ENCODE results near the gene NT5DC1. TPM values are rescaled to one million over a fixed set of nuclear protein-coding genes. Genes with fewer than 3 reads are reported as not detected.

Gene NT5DC1
- total RNA-seq, 1 donor from 2014 or later, result 16.0 TPM

- Mint-ChIP-seq H3K36me3 (ENCODE audit: unreplicated experiment) (no peaks in the 10 kb centered on the region), H3K27me3 (ENCODE audit: unreplicated experiment) (no peaks in the 10 kb centered on the region), H3K4me1 (ENCODE audit: unreplicated experiment) (peaks cover 7% of the 10 kb centered on the region), H3K9me3 (ENCODE audit: unreplicated experiment) (no peaks in the 10 kb centered on the region), H3K4me3 (ENCODE audit: unreplicated experiment) (no peak overlapping the region), H3K27ac (ENCODE audit: unreplicated experiment) (peak overlapping the region; percentile 66)
- TF ChIP-seq CTCF (IDR thresholded peaks at IDR 0.05), result no peak
- DNase-seq (ENCODE audit: extremely low spot score, unreplicated experiment), result no peak
These were observed 40.7 kb upstream of the NT5DC1 start for GRCh38 chr6:116059713-116060571.

GRCh38 chr6:116060572-116061283 lies 39.9 kb upstream of the NT5DC1 start, which contains the start of gene FRK:
Gene FRK (minus strand): TSS chr6:116060891. CDS start chr6:116060311, 580 bp downstream.
- peaks cover 7% of the 10 kb centered on the region for H3K4me1 Mint-ChIP-seq (ENCODE audit: unreplicated experiment)
- peak; percentile 32 for TF ChIP-seq CTCF (IDR thresholded peaks at IDR 0.05)
- no peaks in the 10 kb centered on the region for H3K36me3 Mint-ChIP-seq (ENCODE audit: unreplicated experiment)

GRCh38 chr6:116062496-116062895 lies 38.2 kb upstream of the NT5DC1 start:
- no peak overlapping the region for H3K27ac Mint-ChIP-seq (ENCODE audit: unreplicated experiment)
- no peak for TF ChIP-seq CTCF (IDR thresholded peaks at IDR 0.05)
- no peak overlapping the region for H3K4me3 Mint-ChIP-seq (ENCODE audit: unreplicated experiment)
- no peaks in the 10 kb centered on the region for H3K27me3 Mint-ChIP-seq (ENCODE audit: unreplicated experiment)
- DNase-seq (ENCODE audit: extremely low spot score, unreplicated experiment), result no peak
- peaks cover 7% of the 10 kb centered on the region for H3K4me1 Mint-ChIP-seq (ENCODE audit: unreplicated experiment)
- no peaks in the 10 kb centered on the region for H3K36me3 Mint-ChIP-seq (ENCODE audit: unreplicated experiment)
- H3K9me3 Mint-ChIP-seq (ENCODE audit: unreplicated experiment), result no peaks in the 10 kb centered on the region

More at GRCh38 chr6:116060572-116061283, 39.9 kb upstream of the NT5DC1 start, which contains the start of gene FRK:
- peak within 1 kb of the TSS; percentile 66 for H3K27ac Mint-ChIP-seq (ENCODE audit: unreplicated experiment)
- DNase-seq (ENCODE audit: extremely low spot score, unreplicated experiment), result no peak
- no peaks in the 10 kb centered on the region for H3K27me3 Mint-ChIP-seq (ENCODE audit: unreplicated experiment)
- no peak within 1 kb of the TSS for H3K4me3 Mint-ChIP-seq (ENCODE audit: unreplicated experiment)
- no peaks in the 10 kb centered on the region for H3K9me3 Mint-ChIP-seq (ENCODE audit: unreplicated experiment)

GRCh38 chr6:116064666-116065065 lies 36.0 kb upstream of the NT5DC1 start:
- Mint-ChIP-seq H3K4me1 (ENCODE audit: unreplicated experiment) (peaks cover 8% of the 10 kb centered on the region), H3K9me3 (ENCODE audit: unreplicated experiment) (no peaks in the 10 kb centered on the region), H3K27me3 (ENCODE audit: unreplicated experiment) (no peaks in the 10 kb centered on the region), H3K27ac (ENCODE audit: unreplicated experiment) (no peak overlapping the region), H3K4me3 (ENCODE audit: unreplicated experiment) (no peak overlapping the region), H3K36me3 (ENCODE audit: unreplicated experiment) (no peaks in the 10 kb centered on the region)
- no peak for TF ChIP-seq CTCF (IDR thresholded peaks at IDR 0.05)
- no peak for DNase-seq (ENCODE audit: extremely low spot score, unreplicated experiment)

- no peak overlapping the region for H3K4me3 Mint-ChIP-seq (ENCODE audit: unreplicated experiment)
- no peak for DNase-seq (ENCODE audit: extremely low spot score, unreplicated experiment)
- H3K36me3 Mint-ChIP-seq (ENCODE audit: unreplicated experiment), result no peaks in the 10 kb centered on the region
- H3K9me3 Mint-ChIP-seq (ENCODE audit: unreplicated experiment), result no peaks in the 10 kb centered on the region
- no peaks in the 10 kb centered on the region for H3K27me3 Mint-ChIP-seq (ENCODE audit: unreplicated experiment)
- H3K27ac Mint-ChIP-seq (ENCODE audit: unreplicated experiment), result no peak overlapping the region
- H3K4me1 Mint-ChIP-seq (ENCODE audit: unreplicated experiment), result peaks cover 6% of the 10 kb centered on the region
- no peak for TF ChIP-seq CTCF (IDR thresholded peaks at IDR 0.05)
These were observed 33.9 kb upstream of the NT5DC1 start for GRCh38 chr6:116066789-116067188.
